ENCODE measurements around the gene ULBP3.
A peak's percentile ranks its signal among the peaks of the same experiment; 100 is the strongest.

ULBP3 gene

GRCh38 chr6:150048099-150048498 lies 20.8 kb downstream of the ULBP3 start:
- DNase-seq (ENCODE audit: low read depth, low spot score): peak; percentile 62
- H3K4me3 ChIP-seq (ENCODE audit: low read length): no peak overlapping the region

- no peak for DNase-seq (ENCODE audit: low read depth, low spot score)
- H3K4me3 ChIP-seq (ENCODE audit: low read length): no peak overlapping the region
Observed at GRCh38 chr6:150046943-150047342, 22.0 kb downstream of the ULBP3 start.

GRCh38 chr6:150044621-150045145 lies 24.2 kb downstream of the ULBP3 start:
- no peak for DNase-seq (ENCODE audit: low read depth, low spot score)
- H3K4me3 ChIP-seq (ENCODE audit: low read length): no peak overlapping the region

GRCh38 chr6:150043501-150044412 lies 25.2 kb downstream of the ULBP3 start:
- no peak overlapping the region for H3K4me3 ChIP-seq (ENCODE audit: low read length)
- no peak for DNase-seq (ENCODE audit: low read depth, low spot score)

GRCh38 chr6:150043096-150043495 lies 25.8 kb downstream of the ULBP3 start:
- H3K4me3 ChIP-seq (ENCODE audit: low read length): no peak overlapping the region
- DNase-seq (ENCODE audit: low read depth, low spot score): no peak

GRCh38 chr6:150038202-150039062 lies 30.5 kb downstream of the ULBP3 start:
- H3K4me3 ChIP-seq (ENCODE audit: low read length): no peak overlapping the region

GRCh38 chr6:150037526-150038201 lies 31.3 kb downstream of the ULBP3 start:
- no peak overlapping the region for H3K4me3 ChIP-seq (ENCODE audit: low read length)
- DNase-seq (ENCODE audit: low read depth, low spot score): no peak

More at GRCh38 chr6:150038202-150039062, 30.5 kb downstream of the ULBP3 start:
- no peak for DNase-seq (ENCODE audit: low read depth, low spot score)

GRCh38 chr6:150036081-150036480 lies 32.8 kb downstream of the ULBP3 start:
- H3K4me3 ChIP-seq (ENCODE audit: low read length): no peak overlapping the region
- no peak for DNase-seq (ENCODE audit: low read depth, low spot score)

GRCh38 chr6:150033207-150033771 lies 35.6 kb downstream of the ULBP3 start:
- DNase-seq (ENCODE audit: low read depth, low spot score): no peak
- no peak overlapping the region for H3K4me3 ChIP-seq (ENCODE audit: low read length)

GRCh38 chr6:150032598-150032997 lies 36.3 kb downstream of the ULBP3 start:
- DNase-seq (ENCODE audit: low read depth, low spot score): no peak

GRCh38 chr6:150030611-150031010 lies 38.3 kb downstream of the ULBP3 start:
- H3K4me3 ChIP-seq (ENCODE audit: low read length): no peak overlapping the region
- no peak for DNase-seq (ENCODE audit: low read depth, low spot score)

More at GRCh38 chr6:150032598-150032997, 36.3 kb downstream of the ULBP3 start:
- no peak overlapping the region for H3K4me3 ChIP-seq (ENCODE audit: low read length)

- no peak overlapping the region for H3K4me3 ChIP-seq (ENCODE audit: low read length)
- no peak for DNase-seq (ENCODE audit: low read depth, low spot score)
Observed at GRCh38 chr6:150029749-150030148, 39.2 kb downstream of the ULBP3 start.

GRCh38 chr6:150029276-150029675 lies 39.6 kb downstream of the ULBP3 start:
- no peak for DNase-seq (ENCODE audit: low read depth, low spot score)
- H3K4me3 ChIP-seq (ENCODE audit: low read length): no peak overlapping the region

- no peak for DNase-seq (ENCODE audit: low read depth, low spot score)
- H3K4me3 ChIP-seq (ENCODE audit: low read length): no peak overlapping the region
Observed at GRCh38 chr6:150028799-150029198, 40.1 kb downstream of the ULBP3 start.

- no peak overlapping the region for H3K4me3 ChIP-seq (ENCODE audit: low read length)
- DNase-seq (ENCODE audit: low read depth, low spot score): no peak
Observed at GRCh38 chr6:150027806-150028565, 40.9 kb downstream of the ULBP3 start.

- no peak for DNase-seq (ENCODE audit: low read depth, low spot score)
- no peak overlapping the region for H3K4me3 ChIP-seq (ENCODE audit: low read length)
Observed at GRCh38 chr6:150026976-150027805, 41.7 kb downstream of the ULBP3 start.

- no peak within 1 kb of the TSS for H3K4me3 ChIP-seq (ENCODE audit: low read length)
- no peak for DNase-seq (ENCODE audit: low read depth, low spot score)
Observed at GRCh38 chr6:150025201-150025917, 43.6 kb downstream of the ULBP3 start, which contains the start of gene RAET1L. Gene RAET1L (minus strand): TSS chr6:150025532. CDS start chr6:150025471, 61 bp downstream.
